ENCODE measurements around the gene TAT. TPM values are rescaled to one million over a fixed set of nuclear protein-coding genes. Genes with fewer than 3 reads are reported as not detected.
A peak's percentile ranks its signal among the peaks of the same experiment; 100 is the strongest.
"Not testable (repeated sequence)": the region's sequence is repeated elsewhere in the genome, so short reads cannot be mapped to it uniquely, and the experiment has no call there.

The TAT gene
- total RNA-seq, 1 experiment from 2014 or later, result not detected

- DNase-seq (ENCODE audit: low read depth), result no peak
These were observed 7.8 kb upstream of the TAT start for GRCh38 chr16:71584543-71585317.

- not testable (repeated sequence) for DNase-seq (ENCODE audit: low read depth)
These were observed 5.6 kb upstream of the TAT start for GRCh38 chr16:71582553-71582848.

DNA sequence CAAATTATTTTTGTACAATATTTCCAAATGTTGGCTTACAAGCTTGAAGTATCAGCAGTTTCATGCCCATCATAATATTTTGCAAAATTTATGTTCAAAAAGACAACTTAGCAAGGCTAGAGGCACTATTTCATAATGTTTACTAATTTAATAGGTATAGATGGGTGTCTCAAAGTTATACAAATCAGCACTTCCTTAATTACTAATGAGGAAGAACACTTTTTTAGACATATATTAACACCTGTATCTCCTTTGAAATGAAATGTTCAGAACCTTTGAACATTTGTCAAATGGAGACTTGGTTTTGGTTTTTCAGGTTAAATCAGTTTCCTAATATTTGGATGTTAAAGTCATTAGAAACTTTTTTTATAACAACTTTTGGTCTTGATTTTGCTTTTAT, 2.2 kb downstream of the TAT start:
- DNase-seq (ENCODE audit: low read depth), result no peak

DNA sequence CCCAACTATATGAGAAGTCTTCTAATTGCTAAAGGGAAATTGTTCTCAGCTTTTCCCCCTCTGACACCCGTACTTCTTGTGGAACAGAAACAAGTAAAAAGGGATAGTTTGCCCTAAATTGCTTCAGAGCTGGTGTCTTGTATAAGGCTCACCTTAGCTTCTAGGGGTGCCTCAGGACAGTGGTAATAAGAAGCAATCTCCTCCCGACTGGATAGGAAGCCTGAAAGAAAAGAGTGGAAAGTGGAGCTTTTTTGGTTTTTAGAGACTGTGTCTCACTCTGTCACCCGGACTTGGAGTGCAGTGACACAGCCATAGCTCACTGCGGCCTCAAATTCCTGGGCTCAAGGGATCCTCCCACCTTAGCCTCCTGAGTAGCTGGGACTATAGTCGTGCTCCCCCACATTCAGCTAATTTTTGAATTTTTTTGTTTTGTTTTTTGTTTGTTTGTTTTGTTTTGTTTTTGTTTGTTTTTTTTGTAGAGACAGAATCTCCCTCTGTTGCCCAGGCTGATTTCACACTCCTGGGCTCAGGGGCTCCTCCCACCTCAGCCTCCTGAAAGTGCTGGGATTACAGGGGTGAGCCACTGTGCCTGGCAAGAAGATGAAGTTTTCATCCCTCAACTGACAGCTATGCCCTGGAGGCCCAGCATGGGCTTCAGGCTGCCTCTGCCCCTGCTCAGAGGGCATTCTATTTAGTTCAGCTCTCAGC, 3.4 kb downstream of the TAT start:
- DNase-seq (ENCODE audit: low read depth), result no peak

- no peak for DNase-seq (ENCODE audit: low read depth)
These were observed 4.3 kb downstream of the TAT start for GRCh38 chr16:71572497-71573116.

DNA sequence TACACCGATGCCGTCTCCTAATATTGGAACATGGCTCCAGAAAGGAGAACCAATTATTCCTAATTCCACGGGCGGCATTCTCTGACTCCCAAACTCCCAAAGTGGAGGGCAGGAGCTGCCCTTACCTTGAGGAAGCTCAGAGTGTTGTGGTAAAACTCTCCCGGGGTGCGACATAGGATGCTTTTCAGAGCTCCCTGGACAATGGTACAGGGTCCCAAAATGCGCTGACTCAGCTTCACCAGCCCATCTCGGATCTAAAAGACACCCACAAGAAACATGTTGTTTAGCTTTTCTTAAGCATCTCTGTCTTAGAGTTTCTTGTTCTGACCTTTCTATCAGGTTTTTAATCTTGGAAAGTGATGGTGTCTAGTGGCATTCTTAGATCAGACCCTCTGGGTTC, 6.7 kb downstream of the TAT start:
- DNase-seq (ENCODE audit: low read depth), result no peak

GRCh38 chr16:71569621-71570020, 7.3 kb downstream of the TAT start:
- no peak for DNase-seq (ENCODE audit: low read depth)

GRCh38 chr16:71568551-71568950, 8.3 kb downstream of the TAT start:
- DNase-seq (ENCODE audit: low read depth), result no peak

- no peak for DNase-seq (ENCODE audit: low read depth)
These were observed 9.0 kb downstream of the TAT start for GRCh38 chr16:71567931-71568330.

GRCh38 chr16:71565812-71566700, 10.8 kb downstream of the TAT start:
- DNase-seq (ENCODE audit: low read depth), result no peak

- no peak for DNase-seq (ENCODE audit: low read depth)
These were observed 12.4 kb downstream of the TAT start for GRCh38 chr16:71564335-71564967.

DNA sequence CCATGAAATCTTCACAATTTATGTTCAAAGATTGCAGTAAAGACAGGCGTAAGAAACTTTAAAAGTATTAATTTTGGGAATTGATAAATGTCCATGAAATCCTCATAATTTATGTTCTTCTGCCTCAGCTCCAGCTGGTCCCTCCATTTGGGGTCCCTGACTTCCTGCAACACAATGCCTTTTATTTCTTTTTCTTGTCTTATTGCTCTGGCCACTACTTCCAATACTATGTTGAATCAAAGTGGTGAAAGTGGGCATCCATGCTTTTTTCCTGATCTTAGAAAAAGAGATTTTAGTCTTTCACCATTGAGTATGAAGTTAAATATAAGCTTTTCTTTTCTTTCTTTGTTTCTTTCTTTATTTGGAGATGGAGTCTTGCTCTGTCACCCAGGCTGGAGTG, 14.3 kb downstream of the TAT start:
- no peak for DNase-seq (ENCODE audit: low read depth)

DNA sequence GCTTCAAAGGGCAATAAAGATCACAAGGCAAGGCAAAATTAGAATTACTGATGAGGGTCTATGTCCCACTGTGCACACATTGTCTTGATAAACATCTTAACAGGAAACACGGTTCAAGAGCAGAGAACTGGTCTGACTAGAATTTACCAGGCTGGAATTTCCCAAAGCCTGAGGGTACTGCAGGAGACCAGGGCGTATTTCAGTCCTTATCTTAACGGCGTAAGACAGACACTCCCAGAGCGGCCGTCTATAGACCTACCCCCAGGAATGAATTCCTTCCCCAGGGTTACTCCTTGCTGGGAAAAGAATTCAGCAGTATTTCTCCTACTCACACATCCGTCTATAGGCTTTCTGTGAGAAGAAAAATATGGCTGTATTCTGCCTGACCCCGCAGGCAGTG, 15.0 kb downstream of the TAT start:
- not testable (repeated sequence) for DNase-seq (ENCODE audit: low read depth)

DNA sequence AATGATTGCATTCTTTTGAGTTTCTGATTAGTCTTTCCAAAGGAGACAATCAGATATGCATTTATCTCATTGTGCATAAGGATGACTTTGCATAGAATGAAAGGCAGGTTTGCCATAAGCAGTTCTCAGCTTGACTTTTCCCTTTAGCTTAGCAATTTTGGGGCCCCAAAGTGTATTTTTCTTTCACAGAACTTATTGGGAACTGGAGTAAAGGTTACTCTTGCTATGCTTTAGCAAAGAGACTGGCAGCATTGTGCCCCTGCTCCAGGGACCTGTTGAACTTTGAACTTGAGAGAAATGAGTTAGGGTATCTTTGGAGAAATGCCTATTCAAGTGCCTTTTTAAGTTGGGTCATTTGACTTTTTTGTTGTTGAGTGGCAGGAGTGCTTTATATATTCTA, 17.0 kb downstream of the TAT start:
- no peak for DNase-seq (ENCODE audit: low read depth)

DNA sequence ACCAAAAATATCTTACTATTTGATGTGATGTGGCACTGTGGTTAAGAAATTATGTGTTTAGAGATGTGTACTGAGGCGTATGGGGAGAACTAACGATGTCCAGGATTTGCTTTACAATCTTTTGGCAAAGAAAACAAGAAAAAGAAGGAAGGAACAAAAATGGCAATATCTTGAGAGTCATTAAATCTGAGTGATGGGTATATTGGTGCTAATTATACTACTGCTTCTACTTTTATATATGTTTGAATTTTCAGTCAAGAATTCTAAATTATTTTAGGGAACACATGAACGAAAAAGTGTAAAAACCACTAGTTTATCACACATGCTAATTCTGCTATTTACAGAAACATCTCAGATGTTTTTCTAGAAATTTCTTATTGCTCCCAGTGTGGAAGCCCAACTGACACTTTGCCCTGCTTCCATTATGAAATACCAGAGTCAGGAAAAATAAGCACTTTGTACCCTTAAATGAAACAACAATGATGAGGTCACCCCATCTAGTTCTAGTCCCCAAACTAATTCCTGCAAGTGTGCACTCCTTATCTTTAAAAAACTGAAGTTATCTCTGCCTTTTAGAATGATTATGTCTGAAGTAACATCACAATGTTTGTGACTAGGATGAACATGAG, 18.8 kb downstream of the TAT start:
- no peak for DNase-seq (ENCODE audit: low read depth)

DNA sequence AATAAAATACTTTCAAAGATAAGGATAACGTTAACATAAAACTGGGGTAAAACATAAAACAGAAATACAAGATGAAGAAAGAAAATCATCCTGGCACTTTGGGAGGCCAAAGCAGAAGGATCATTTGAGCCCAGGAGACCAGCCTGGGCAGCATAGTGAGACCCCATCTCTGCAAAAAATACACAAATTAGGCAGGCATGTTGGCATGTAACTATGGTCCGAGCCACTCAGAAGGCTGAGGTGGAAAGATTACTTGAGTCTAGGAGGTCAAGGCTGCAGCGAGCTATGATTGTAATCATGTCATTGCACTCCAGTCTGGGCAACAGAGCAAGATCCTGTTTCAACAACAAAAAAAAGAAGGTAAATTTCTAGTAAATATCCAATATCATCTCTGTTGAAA, 19.6 kb downstream of the TAT start:
- DNase-seq (ENCODE audit: low read depth), result no peak

DNA sequence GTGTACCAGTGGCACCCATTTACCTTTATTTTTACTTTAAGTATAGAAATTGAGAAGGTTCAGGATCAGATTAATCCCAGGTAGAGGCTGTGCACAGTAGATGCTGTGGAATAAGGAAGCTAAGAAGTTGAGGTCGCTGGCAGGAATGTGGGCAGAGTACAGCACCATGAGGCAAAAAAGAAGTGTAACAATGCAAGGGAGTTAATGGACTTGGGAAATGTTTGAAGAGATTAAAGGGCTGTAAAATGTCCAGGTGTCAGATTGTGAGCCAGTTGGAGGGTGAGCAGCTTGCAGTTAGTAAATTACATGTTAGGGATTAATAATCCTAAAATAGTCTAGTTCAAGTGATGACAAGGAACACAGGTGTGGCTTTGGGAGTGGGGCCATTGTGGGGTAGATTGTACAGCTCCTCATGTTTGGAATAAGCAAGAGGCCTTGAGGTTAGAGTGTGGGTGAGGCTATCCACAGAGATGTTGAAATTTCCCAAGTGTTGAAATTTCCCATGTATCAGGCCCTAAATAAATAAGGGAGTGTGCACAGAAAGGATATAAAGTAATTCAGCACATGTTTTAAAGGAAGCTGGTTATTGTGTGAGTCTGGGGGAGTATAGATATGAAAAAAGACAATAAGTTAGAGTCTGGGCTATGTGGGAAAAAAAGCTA, 21.5 kb downstream of the TAT start:
- no peak for DNase-seq (ENCODE audit: low read depth)

GRCh38 chr16:71552698-71553503, 24.0 kb downstream of the TAT start:
- no peak for DNase-seq (ENCODE audit: low read depth)

DNA sequence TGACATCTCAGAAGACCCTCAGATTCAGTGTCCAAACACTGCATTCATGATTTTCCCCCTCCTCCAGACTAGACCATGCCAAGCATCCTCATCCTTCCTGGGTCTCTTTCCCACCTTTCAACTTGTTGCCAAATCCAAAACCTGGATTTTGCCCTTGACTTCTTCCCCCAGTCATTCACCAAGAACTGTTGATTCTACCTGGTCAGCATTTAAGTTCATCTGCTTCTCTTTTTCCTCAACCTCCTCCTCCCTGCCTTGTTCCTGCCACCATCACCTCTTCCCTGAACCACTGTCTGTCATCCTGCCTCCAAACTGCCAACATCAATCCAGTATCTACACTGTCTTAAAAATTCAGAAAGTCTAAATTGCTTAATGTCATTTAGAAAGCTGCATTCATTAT, 29.7 kb downstream of the TAT start:
- DNase-seq (ENCODE audit: low read depth), result no peak

GRCh38 chr16:71542377-71542776, 34.5 kb downstream of the TAT start:
- peak; percentile 61 for DNase-seq (ENCODE audit: low read depth)
